Psoas muscle (tissue), 8 donors: ENCODE measurements around the gene ZNF229. TPM values are rescaled to one million over a fixed set of nuclear protein-coding genes. Genes with fewer than 3 reads are reported as not detected.
"Not testable (repeated sequence)": the region's sequence is repeated elsewhere in the genome, so short reads cannot be mapped to it uniquely, and the experiment has no call there.

Experiments
- ATAC-seq, 4 donors: fragments of 200-7000 bp; cut with Tn5 transposase; one replicate each; pipeline ENCODE4 v1.9.1; 2020; ENCODE audit warnings: moderate library complexity in 3 of 4, mild to moderate bottlenecking in 2 of 4
- DNase-seq, 2 donors: peaks; one replicate each; pipeline ENCODE4 v3.0.0-alpha.2; 2020
- H3K27ac ChIP-seq: fragments of 200-600 bp; one replicate; pipeline ENCODE4 v1.8.0; 2022
- H3K27me3 ChIP-seq, 3 donors: fragments of 200-600 bp in 1 of 3; one replicate each; pipeline versions ENCODE4 v1.6.1 to v1.8.0; 2013 to 2022; ENCODE audit warnings: low read length in 2 of 3, mild to moderate bottlenecking in 2 of 3, moderate library complexity in 1 of 3; ENCODE audit not compliant: insufficient read depth in 3 of 3
- H3K36me3 ChIP-seq, 2 donors: fragments of 200-600 bp in 1 of 2; one replicate each; pipeline versions ENCODE4 v1.6.1 to v1.8.0; 2013 to 2022; ENCODE audit warnings: low read depth in 1 of 2, mild to moderate bottlenecking in 1 of 2, moderate library complexity in 1 of 2; ENCODE audit not compliant: insufficient read depth in 1 of 2
- H3K4me1 ChIP-seq: fragments of 200-600 bp; one replicate; pipeline ENCODE4 v1.8.0; 2022
- H3K4me3 ChIP-seq: fragments of 200-600 bp; one replicate; pipeline ENCODE4 v1.8.0; 2022; ENCODE audit warnings: mild to moderate bottlenecking
- H3K9me3 ChIP-seq: fragments of 200-600 bp; one replicate; pipeline ENCODE4 v1.8.0; 2022
- WGBS, 3 donors: extraction: QIAGEN DNeasy Blood & Tissue Kit; methylation state at CpG; one replicate each; pipeline versions ENCODE4 v1.1.6 to v1.1.7; 2013; 5-methylcytosine and 5-hydroxymethylcytosine counted together
- intact Hi-C, 2 donors: fragments of 100-400 bp; cut with DNase I; formaldehyde crosslinking; loops; one replicate each; pipeline versions ENCODE4 v1.11.0 to v1.14.2; 2022
- long read RNA-seq, 2 donors: library from polyadenylated mRNA; unstranded; transcript quantifications; one replicate each; pipeline ENCODE4 v2.0.0, GENCODE V29; 2021
- polyA plus RNA-seq, 3 donors: library from polyadenylated mRNA; stranded (reverse); fragments of 200-250 nt; gene quantifications; one replicate each; pipeline ENCODE4 v1.2.3, GENCODE V29; 2013
- total RNA-seq, 4 donors: library from RNA; stranded (reverse); fragmentation: NEBNext Ultra II Directional in 2 of 4; extraction: Animal tissue kit (Norgen Biotek cat#: 25700) in 2 of 4; gene quantifications; one replicate each; pipeline versions ENCODE4 v1.2.1 to v1.2.4, GENCODE V29; 2021 to 2023
- TF ChIP-seq, protein P1 (sequence below): fragments of 200-600 bp; IDR thresholded peaks from one replicate; pipeline ENCODE4 v1.8.0; 2022; ENCODE audit warnings: antibody characterized with exemption
- donor health status: healthy with polysubstance abuse.
- donor health status: DM: no; HTN: no; CAD: no; lungs with moderate emphysema.
- donor health status: Bipolar disorder and iron deficiency.
- donor health status: healthy.
- donor health status: DM: yes; HTN: yes; CAD: no.
- donor health status: DM: no; HTN: no; CAD: no.
- donor health status: DM: no; HTN: no; CAD: no.
- donor health status: DM: yes; HTN: yes; CAD: no.

Gene ZNF229
- 1 to 10 TPM; 1.6 to 2.9 (median 2.1) TPM for total RNA-seq
- 1 to 10 TPM in 2 of 3 donors, under 1 TPM in 1; 0.58 to 6.3 (median 1.3) TPM for polyA plus RNA-seq
- long read RNA-seq, donor 1: 0 reads
- long read RNA-seq, donor 2, partial matches to known transcripts: 0 of 1 reads
- long read RNA-seq, donor 2, other reads (novel, unspliced or antisense): 1 of 1 reads

DNA sequence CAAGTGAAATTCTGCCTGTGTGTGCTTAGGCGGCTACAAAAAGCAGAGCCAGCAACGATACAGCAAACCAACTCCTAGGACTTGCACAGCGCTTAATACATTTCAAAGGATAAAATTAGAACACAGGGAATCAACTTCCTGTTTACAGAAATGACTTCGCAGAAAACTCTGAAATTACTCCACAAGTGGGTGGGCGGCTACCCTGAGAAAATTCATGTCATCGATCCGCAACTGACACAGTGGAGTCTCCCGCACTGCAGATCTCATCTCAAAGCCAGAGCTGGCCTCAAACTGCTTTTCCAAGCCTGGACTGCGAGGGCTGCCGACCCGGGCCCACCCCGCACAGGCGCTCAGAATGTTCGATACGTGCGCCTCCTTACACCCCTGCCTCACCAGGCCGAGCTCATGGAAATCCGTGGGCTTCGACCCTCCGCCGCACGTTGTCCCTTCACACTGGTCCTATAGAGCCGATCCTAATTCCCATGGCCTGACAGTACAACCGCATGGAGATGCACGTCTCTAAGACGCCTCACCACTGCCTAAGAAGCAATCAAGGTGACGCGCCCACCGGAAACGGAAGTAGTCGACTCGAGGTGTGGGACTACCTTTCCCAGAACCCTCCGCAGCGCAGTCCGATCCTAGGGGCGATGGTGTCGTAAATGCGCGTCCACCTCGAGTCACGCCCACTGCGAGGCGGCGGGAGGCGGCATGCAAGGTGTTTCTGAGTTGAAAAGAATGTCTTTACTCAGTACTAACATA is at the start of gene ZNF229:
Gene ZNF229 (minus strand): TSS at position 557 of the 759 bp plus-strand sequence. CDS start 5,625 bp downstream, outside the sequence.
- H3K36me3 ChIP-seq: peaks cover 5 to 31% of the 10 kb centered on the region in 2 donors
- peak; percentile 85 to 88 for DNase-seq
- TF ChIP-seq, protein P1, sequence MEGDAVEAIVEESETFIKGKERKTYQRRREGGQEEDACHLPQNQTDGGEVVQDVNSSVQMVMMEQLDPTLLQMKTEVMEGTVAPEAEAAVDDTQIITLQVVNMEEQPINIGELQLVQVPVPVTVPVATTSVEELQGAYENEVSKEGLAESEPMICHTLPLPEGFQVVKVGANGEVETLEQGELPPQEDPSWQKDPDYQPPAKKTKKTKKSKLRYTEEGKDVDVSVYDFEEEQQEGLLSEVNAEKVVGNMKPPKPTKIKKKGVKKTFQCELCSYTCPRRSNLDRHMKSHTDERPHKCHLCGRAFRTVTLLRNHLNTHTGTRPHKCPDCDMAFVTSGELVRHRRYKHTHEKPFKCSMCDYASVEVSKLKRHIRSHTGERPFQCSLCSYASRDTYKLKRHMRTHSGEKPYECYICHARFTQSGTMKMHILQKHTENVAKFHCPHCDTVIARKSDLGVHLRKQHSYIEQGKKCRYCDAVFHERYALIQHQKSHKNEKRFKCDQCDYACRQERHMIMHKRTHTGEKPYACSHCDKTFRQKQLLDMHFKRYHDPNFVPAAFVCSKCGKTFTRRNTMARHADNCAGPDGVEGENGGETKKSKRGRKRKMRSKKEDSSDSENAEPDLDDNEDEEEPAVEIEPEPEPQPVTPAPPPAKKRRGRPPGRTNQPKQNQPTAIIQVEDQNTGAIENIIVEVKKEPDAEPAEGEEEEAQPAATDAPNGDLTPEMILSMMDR: no peak
- peak; percentile 96 to 100 (median 98) for ATAC-seq
- WGBS, 3 donors: 2% methylated on average over 45 of the region's 45 CpGs
- peaks cover 51% of the 10 kb centered on the region for H3K9me3 ChIP-seq
- peaks cover 6% of the 10 kb centered on the region for H3K4me1 ChIP-seq
- peak within 1 kb of the TSS; percentile 64 for H3K27ac ChIP-seq
- peaks cover 0 to 6% (median 0%) of the 10 kb centered on the region in 3 donors for H3K27me3 ChIP-seq
- intact Hi-C loops: no loop called here
- H3K4me3 ChIP-seq: peak within 1 kb of the TSS; percentile 90

DNA sequence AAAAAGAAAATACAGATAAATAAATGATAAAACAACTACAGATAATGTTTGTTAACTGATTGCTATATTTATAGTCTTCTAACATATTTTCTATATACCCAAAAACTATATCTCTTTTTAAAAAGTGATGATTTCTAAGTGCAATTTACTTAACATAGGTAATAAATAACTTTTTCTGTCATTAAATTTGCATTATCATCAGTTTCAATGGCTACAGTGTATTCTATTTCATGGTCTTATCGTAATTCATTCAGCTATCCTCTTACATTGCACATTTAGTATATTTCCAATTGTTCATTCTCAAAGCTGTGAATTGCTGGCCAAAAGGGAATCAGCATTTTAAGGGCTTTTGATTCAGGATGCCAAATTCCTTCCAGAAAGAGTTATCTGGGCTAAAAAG is 48.4 kb upstream of the ZNF229 start:
- H3K27ac ChIP-seq: no peak overlapping the region
- intact Hi-C loops: no loop called here
- 89 to 98% (median 95%) methylated on average over 1 of the region's 1 CpG for WGBS, 3 donors
- H3K27me3 ChIP-seq: no peaks in the 10 kb centered on the region
- peaks cover 27 to 55% of the 10 kb centered on the region in 2 donors for H3K36me3 ChIP-seq
- TF ChIP-seq, protein P1: no peak
- no peak overlapping the region for H3K4me3 ChIP-seq
- peaks cover 5% of the 10 kb centered on the region for H3K4me1 ChIP-seq
- peaks cover 72% of the 10 kb centered on the region for H3K9me3 ChIP-seq
- ATAC-seq (no peak), DNase-seq (no peak)

DNA sequence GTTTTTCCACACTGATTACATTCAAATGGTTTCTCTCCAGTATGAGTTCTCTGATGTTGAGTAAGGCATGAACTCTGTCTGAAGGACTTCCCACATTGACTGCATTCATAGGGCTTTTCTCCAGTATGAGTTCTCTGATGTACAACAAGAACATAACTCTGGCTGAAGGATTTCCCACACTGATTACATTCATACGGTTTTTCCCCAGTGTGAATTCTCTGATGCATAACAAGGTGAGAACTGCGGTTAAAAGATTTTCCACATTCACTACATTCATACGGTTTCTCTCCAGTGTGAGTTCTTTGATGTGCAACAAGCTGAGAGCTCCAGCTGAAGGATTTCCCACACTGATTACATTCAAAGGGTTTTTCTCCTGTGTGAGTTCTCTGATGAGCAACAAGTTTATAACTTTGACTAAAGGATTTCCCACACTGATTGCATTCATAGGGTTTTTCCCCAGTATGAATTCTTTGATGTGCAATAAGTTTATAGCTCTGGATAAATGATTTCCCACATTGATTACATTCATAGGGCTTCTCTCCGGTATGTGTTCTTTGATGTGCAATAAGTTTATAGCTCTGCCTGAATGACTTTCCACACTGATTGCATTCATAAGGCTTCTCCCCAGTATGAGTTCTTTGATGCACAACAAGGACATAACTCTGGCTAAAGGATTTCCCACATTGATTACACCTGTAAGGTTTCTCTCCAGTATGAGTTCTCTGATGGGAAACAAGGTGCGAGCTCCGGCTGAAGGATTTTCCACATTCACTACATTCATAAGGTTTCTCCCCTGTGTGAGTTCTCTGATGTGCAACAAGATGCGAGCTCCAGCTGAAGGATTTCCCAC is 28.5 kb upstream of the ZNF229 start:
- peaks cover 45 to 50% of the 10 kb centered on the region in 2 donors for H3K36me3 ChIP-seq
- peaks cover 94% of the 10 kb centered on the region for H3K9me3 ChIP-seq
- peaks cover 0 to 2% (median 0%) of the 10 kb centered on the region in 3 donors for H3K27me3 ChIP-seq
- TF ChIP-seq, protein P1: no peak
- DNase-seq (no peak), ATAC-seq (no peak)
- no peak overlapping the region for H3K4me3 ChIP-seq
- WGBS, 3 donors: 97 to 99% (median 98%) methylated on average over 7 of the region's 7 CpGs
- intact Hi-C loops: no loop called here
- no peak overlapping the region for H3K27ac ChIP-seq
- no peaks in the 10 kb centered on the region for H3K4me1 ChIP-seq

DNA sequence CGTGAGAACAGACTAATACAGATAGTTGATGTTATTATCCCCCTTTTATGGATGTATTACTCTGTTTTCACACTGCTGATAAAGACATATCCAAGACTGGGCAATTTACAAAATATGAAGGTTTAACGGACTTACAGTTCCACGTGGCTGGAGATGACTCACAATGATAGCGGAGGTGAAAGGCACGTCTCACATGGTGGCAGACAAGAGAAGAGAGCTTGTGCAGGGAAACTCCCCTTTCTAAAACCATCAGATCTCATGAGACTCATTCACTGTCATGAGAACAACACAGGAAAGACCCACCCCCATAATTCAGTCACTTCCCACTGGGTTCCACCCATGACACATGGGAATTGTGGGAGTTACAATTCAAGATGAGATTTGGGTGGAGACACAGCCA is 20.5 kb upstream of the ZNF229 start:
- H3K27ac ChIP-seq, H3K36me3 ChIP-seq, H3K4me1 ChIP-seq, H3K4me3 ChIP-seq, ATAC-seq, H3K27me3 ChIP-seq, intact Hi-C loops, DNase-seq: not testable (repeated sequence)
- WGBS, 3 donors: 66 to 76% (median 73%) methylated on average over 5 of the region's 5 CpGs
- peaks cover 48% of the 10 kb centered on the region for H3K9me3 ChIP-seq

DNA sequence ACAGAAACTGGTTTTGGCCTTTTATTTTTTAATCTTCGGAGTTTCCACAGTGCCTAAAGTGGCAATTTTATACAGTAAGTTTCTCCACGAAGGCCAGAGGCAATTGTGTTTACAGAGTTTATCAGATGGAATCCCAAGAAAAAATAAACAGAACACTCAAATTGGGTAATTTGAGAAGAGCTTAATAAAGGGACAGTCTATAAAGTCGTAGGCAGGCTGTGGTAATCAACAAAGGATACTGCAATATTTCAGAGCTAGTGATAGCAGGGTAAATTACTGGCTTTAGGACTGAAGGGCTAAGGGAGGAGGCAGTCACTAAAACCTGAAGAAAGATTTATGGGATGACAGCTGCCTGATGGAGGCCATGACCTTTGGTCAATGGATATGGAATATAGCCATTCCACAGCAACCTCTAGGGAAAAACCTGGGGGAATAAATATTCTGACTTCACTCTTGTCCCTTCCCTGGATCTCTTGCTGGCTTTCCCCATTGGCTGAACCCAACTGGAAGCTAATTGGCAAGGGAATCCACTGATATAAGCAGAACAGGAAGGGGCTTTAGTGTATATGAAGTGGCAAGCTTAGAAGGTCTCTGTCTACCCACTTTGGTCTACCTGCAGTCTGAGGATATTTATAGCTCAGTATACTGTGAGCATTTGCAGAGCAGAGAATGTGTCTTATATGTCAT is 14.5 kb upstream of the ZNF229 start:
- H3K4me3 ChIP-seq, H3K27me3 ChIP-seq, H3K27ac ChIP-seq, DNase-seq, intact Hi-C loops, H3K36me3 ChIP-seq, ATAC-seq, H3K4me1 ChIP-seq: not testable (repeated sequence)
- WGBS, 3 donors: 38 to 42% (median 40%) methylated on average over 3 of the region's 3 CpGs
- peaks cover 28% of the 10 kb centered on the region for H3K9me3 ChIP-seq

DNA sequence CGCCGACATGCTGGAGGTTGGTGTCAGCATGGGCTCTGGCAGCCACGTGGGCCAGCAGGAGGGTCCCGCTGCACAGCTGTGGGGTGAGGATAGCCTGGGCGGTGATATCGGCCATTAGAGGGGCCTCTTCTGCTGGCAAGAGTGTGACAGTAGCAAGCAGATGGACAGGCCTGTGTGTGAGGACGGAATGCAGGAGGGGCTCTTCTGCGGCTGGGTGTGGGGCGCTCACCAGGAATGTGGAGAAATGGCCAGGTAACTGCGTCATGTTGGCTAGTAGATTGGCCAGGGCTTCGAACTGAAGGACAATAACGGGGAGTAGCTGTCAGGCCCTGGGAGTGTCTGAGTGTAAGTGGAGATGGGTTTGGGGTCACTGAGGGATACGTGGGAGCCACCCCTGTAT is 7.7 kb upstream of the ZNF229 start:
- intact Hi-C loops, H3K4me3 ChIP-seq, DNase-seq, H3K27me3 ChIP-seq, H3K9me3 ChIP-seq, H3K4me1 ChIP-seq, H3K36me3 ChIP-seq, H3K27ac ChIP-seq, ATAC-seq: not testable (repeated sequence)
- WGBS, 3 donors: 70 to 95% (median 84%) methylated on average over 4 to 12 of the region's 13 CpGs
